SKM-1 treated with dmso at 0.1 percent for 144 hours (cell line): ENCODE measurements around the gene THOC1.
"Not testable (repeated sequence)": the region's sequence is repeated elsewhere in the genome, so short reads cannot be mapped to it uniquely, and the experiment has no call there.

Experiments
- DNase-seq: peaks from one replicate; lab custom pipeline; 2025; ENCODE audit not compliant: unreplicated experiment; lab: John Stamatoyannopoulos, UW

Gene THOC1

GRCh38 chr18:267688-268552, at the start of gene THOC1:
THOC1 (minus strand) TSS chr18:268047; CDS start chr18:268019, 28 bp downstream.
- peak; percentile 92 for DNase-seq

- DNase-seq: no peak
Measured at GRCh38 chr18:317618-318017, 49.8 kb upstream of the THOC1 start.

- no peak for DNase-seq
Measured at GRCh38 chr18:316393-316792, 48.5 kb upstream of the THOC1 start.

- no peak for DNase-seq
Measured at GRCh38 chr18:313931-314330, 46.1 kb upstream of the THOC1 start.

GRCh38 chr18:312415-312814, 44.6 kb upstream of the THOC1 start:
- DNase-seq: no peak

GRCh38 chr18:310042-310441, 42.2 kb upstream of the THOC1 start:
- DNase-seq: no peak

- not testable (repeated sequence) for DNase-seq
Measured at GRCh38 chr18:308086-308485, 40.2 kb upstream of the THOC1 start.

- no peak for DNase-seq
Measured at GRCh38 chr18:306608-307255, 38.9 kb upstream of the THOC1 start.

GRCh38 chr18:305003-305501, 37.2 kb upstream of the THOC1 start:
- no peak for DNase-seq

GRCh38 chr18:303607-304006, 35.8 kb upstream of the THOC1 start:
- no peak for DNase-seq

- DNase-seq: no peak
Measured at GRCh38 chr18:303011-303410, 35.2 kb upstream of the THOC1 start.

GRCh38 chr18:302097-302496, 34.2 kb upstream of the THOC1 start:
- DNase-seq: no peak

GRCh38 chr18:297936-298335, 30.1 kb upstream of the THOC1 start:
- no peak for DNase-seq

- no peak for DNase-seq
Measured at GRCh38 chr18:295756-296490, 28.1 kb upstream of the THOC1 start.

- DNase-seq: no peak
Measured at GRCh38 chr18:294566-294965, 26.7 kb upstream of the THOC1 start.

- DNase-seq: no peak
Measured at GRCh38 chr18:293536-293935, 25.7 kb upstream of the THOC1 start.

GRCh38 chr18:292271-292670, 24.4 kb upstream of the THOC1 start:
- DNase-seq: no peak

GRCh38 chr18:289970-290369, 22.1 kb upstream of the THOC1 start:
- not testable (repeated sequence) for DNase-seq

GRCh38 chr18:289026-289425, 21.2 kb upstream of the THOC1 start:
- no peak for DNase-seq

GRCh38 chr18:286515-287310, 18.9 kb upstream of the THOC1 start:
- peak; percentile 15 for DNase-seq

- no peak for DNase-seq
Measured at GRCh38 chr18:285817-286216, 18.0 kb upstream of the THOC1 start.
